HEK293 (cell line): ENCODE results near the gene ANKRD52.

ENCODE experiments used
- BCL11B ChIP-seq: fragments of 450-650 bp; formaldehyde crosslinking; IDR thresholded peaks from 2 replicates; pipeline ENCODE4 v1.5.1; 2016; ENCODE audit warnings: low read depth, missing biosample characterization, missing genetic modification characterization
- IKZF3 ChIP-seq: fragments of 450-650 bp; IDR thresholded peaks from 2 replicates; pipeline ENCODE4 v1.5.0; 2018; ENCODE audit warnings: missing biosample characterization, mild to moderate bottlenecking, missing genetic modification characterization, moderate library complexity
- KLF10 ChIP-seq: fragments of 450-650 bp; IDR thresholded peaks from 2 replicates; pipeline ENCODE4 v1.5.1; 2018; ENCODE audit warnings: missing biosample characterization, mild to moderate bottlenecking, missing genetic modification characterization
- PRDM1 ChIP-seq: fragments of 450-650 bp; formaldehyde crosslinking; IDR thresholded peaks from 2 replicates; pipeline ENCODE4; 2016; ENCODE audit warnings: missing biosample characterization, missing genetic modification characterization
- SCRT2 ChIP-seq: fragments of 450-650 bp; formaldehyde crosslinking; IDR thresholded peaks from 2 replicates; pipeline ENCODE4 v1.5.1; 2016; ENCODE audit warnings: missing biosample characterization, missing genetic modification characterization
- TCF7L2 ChIP-seq: IDR thresholded peaks from 2 replicates; pipeline ENCODE4 v1.6.1; 2011; ENCODE audit warnings: low read depth, mild to moderate bottlenecking, inconsistent platforms, low read length, moderate library complexity, borderline replicate concordance
- YY1 ChIP-seq: fragments of 450-650 bp; formaldehyde crosslinking; IDR thresholded peaks from 2 replicates; pipeline ENCODE4 v1.5.1; 2018; ENCODE audit warnings: missing biosample characterization, missing genetic modification characterization
- ZBTB7A ChIP-seq: fragments of 450-650 bp; formaldehyde crosslinking; IDR thresholded peaks from 2 replicates; pipeline ENCODE4 v1.5.1; 2016; ENCODE audit warnings: low read depth, missing biosample characterization, missing genetic modification characterization
- ZFP37 ChIP-seq: fragments of 450-650 bp; formaldehyde crosslinking; IDR thresholded peaks from 2 replicates; pipeline ENCODE4 v1.5.1; 2016; ENCODE audit warnings: missing biosample characterization, missing genetic modification characterization
- ZNF133 ChIP-seq: fragments of 450-650 bp; formaldehyde crosslinking; IDR thresholded peaks from 2 replicates; pipeline ENCODE4 v1.5.1; 2016; ENCODE audit warnings: missing biosample characterization, missing genetic modification characterization
- ZNF140 ChIP-seq: fragments of 450-650 bp; formaldehyde crosslinking; IDR thresholded peaks from 2 replicates; pipeline ENCODE4 v1.5.1; 2016; ENCODE audit warnings: missing biosample characterization, missing genetic modification characterization
- ZNF169 ChIP-seq: fragments of 450-650 bp; formaldehyde crosslinking; IDR thresholded peaks from 2 replicates; pipeline ENCODE4 v1.5.1; 2016; ENCODE audit warnings: missing biosample characterization, missing genetic modification characterization
- ZNF221 ChIP-seq: fragments of 450-650 bp; formaldehyde crosslinking; IDR thresholded peaks from 2 replicates; pipeline ENCODE4 v1.5.1; 2017; ENCODE audit warnings: missing biosample characterization, missing genetic modification characterization, borderline replicate concordance
- ZNF549 ChIP-seq: fragments of 450-650 bp; IDR thresholded peaks from 2 replicates; pipeline ENCODE4 v1.5.1; 2018; ENCODE audit warnings: missing biosample characterization, missing genetic modification characterization, mild to moderate bottlenecking, inconsistent platforms, moderate library complexity
- ZNF561 ChIP-seq: fragments of 450-650 bp; IDR thresholded peaks from 2 replicates; pipeline ENCODE4 v1.5.1; 2018; ENCODE audit warnings: missing biosample characterization, missing genetic modification characterization, borderline replicate concordance
- ZNF596 ChIP-seq: fragments of 450-650 bp; IDR thresholded peaks from 2 replicates; pipeline ENCODE4 v1.5.0; 2018; ENCODE audit warnings: missing biosample characterization, mild to moderate bottlenecking, missing genetic modification characterization, moderate library complexity
- ZNF624 ChIP-seq: fragments of 450-650 bp; formaldehyde crosslinking; IDR thresholded peaks from 2 replicates; pipeline ENCODE4 v1.5.1; 2017; ENCODE audit warnings: missing biosample characterization, missing genetic modification characterization
- ZNF626 ChIP-seq: fragments of 450-650 bp; sonication (Bioruptor Pico); formaldehyde crosslinking; IDR thresholded peaks from 2 replicates; pipeline ENCODE4 v1.5.1; 2018; ENCODE audit warnings: missing biosample characterization, missing genetic modification characterization, inconsistent platforms
- ZNF670 ChIP-seq: fragments of 450-650 bp; formaldehyde crosslinking; IDR thresholded peaks from 2 replicates; pipeline ENCODE4 v1.5.1; 2016; ENCODE audit warnings: missing biosample characterization, missing genetic modification characterization, low read depth
- ZNF677 ChIP-seq: fragments of 450-650 bp; IDR thresholded peaks from 2 replicates; pipeline ENCODE4 v1.5.0; 2018; ENCODE audit warnings: missing biosample characterization, mild to moderate bottlenecking, missing genetic modification characterization, moderate library complexity
- ZNF747 ChIP-seq: fragments of 450-650 bp; formaldehyde crosslinking; IDR thresholded peaks from 2 replicates; pipeline ENCODE4 v1.5.1; 2016; ENCODE audit warnings: missing biosample characterization, missing genetic modification characterization
- ZNF830 ChIP-seq: fragments of 450-650 bp; IDR thresholded peaks from 2 replicates; pipeline ENCODE4 v1.5.0; 2018; ENCODE audit warnings: missing biosample characterization, missing genetic modification characterization, low read depth, mild to moderate bottlenecking, moderate library complexity
- TF ChIP-seq, protein P1 (sequence below): fragments of 450-650 bp; formaldehyde crosslinking; IDR thresholded peaks from 2 replicates; pipeline ENCODE4 v1.5.1; 2017; ENCODE audit warnings: missing biosample characterization, missing genetic modification characterization
- TF ChIP-seq, protein P2 (sequence below): fragments of 450-650 bp; formaldehyde crosslinking; IDR thresholded peaks from 2 replicates; pipeline ENCODE4 v1.5.1; 2016; ENCODE audit warnings: missing biosample characterization, missing genetic modification characterization
- TF ChIP-seq, protein P3 (sequence below): fragments of 450-650 bp; formaldehyde crosslinking; IDR thresholded peaks from 2 replicates; pipeline ENCODE4 v1.5.1; 2017; ENCODE audit warnings: missing biosample characterization, missing genetic modification characterization
- TF ChIP-seq, protein P4 (sequence below): fragments of 450-650 bp; formaldehyde crosslinking; IDR thresholded peaks from 2 replicates; pipeline ENCODE4 v1.5.1; 2016; ENCODE audit warnings: missing biosample characterization, missing genetic modification characterization
- TF ChIP-seq, protein P5 (sequence below): fragments of 450-650 bp; formaldehyde crosslinking; IDR thresholded peaks from 2 replicates; pipeline ENCODE4 v1.5.1; 2017; ENCODE audit warnings: missing biosample characterization, missing genetic modification characterization
- TF ChIP-seq, protein P6 (sequence below): fragments of 450-650 bp; formaldehyde crosslinking; IDR thresholded peaks from 2 replicates; pipeline ENCODE4 v1.5.1; 2016; ENCODE audit warnings: missing biosample characterization, missing genetic modification characterization

ANKRD52 gene

DNA sequence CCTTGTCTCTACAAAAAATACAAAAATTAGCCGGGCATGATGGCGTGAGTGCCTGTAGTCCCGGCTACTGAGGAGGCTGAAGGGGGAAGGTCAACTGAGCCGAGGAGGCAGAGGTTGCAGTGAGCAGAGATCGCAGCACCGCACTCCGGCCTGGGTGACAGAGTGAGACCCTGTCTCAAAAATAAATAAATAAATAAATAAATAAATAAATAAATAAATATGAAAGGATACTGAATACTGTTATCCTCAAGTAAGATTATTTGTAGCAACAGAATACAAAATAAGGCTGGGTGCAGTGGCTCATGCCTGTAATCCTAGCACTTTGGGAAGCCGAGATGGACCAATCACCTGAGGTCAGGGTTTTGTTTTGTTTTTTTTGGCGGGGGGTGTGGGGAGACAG, 38.3 kb downstream of the ANKRD52 start (continued):
- peak; percentile 97; the same call in 1 of the 2 replicates for TF ChIP-seq ZNF140 (tag by site-specific recombination)
- no peak for TF ChIP-seq ZBTB7A (tag by site-specific recombination)
- TF ChIP-seq ZNF133 (tag by site-specific recombination) = no peak
- TF ChIP-seq BCL11B (tag by site-specific recombination) = no peak
- TF ChIP-seq, protein P1, sequence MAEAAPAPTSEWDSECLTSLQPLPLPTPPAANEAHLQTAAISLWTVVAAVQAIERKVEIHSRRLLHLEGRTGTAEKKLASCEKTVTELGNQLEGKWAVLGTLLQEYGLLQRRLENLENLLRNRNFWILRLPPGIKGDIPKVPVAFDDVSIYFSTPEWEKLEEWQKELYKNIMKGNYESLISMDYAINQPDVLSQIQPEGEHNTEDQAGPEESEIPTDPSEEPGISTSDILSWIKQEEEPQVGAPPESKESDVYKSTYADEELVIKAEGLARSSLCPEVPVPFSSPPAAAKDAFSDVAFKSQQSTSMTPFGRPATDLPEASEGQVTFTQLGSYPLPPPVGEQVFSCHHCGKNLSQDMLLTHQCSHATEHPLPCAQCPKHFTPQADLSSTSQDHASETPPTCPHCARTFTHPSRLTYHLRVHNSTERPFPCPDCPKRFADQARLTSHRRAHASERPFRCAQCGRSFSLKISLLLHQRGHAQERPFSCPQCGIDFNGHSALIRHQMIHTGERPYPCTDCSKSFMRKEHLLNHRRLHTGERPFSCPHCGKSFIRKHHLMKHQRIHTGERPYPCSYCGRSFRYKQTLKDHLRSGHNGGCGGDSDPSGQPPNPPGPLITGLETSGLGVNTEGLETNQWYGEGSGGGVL (tag by site-specific recombination) = no peak
- no peak for TF ChIP-seq ZNF626 (tag by site-specific recombination)
- no peak for TF ChIP-seq ZNF670 (tag by site-specific recombination)
- TF ChIP-seq, protein P2, sequence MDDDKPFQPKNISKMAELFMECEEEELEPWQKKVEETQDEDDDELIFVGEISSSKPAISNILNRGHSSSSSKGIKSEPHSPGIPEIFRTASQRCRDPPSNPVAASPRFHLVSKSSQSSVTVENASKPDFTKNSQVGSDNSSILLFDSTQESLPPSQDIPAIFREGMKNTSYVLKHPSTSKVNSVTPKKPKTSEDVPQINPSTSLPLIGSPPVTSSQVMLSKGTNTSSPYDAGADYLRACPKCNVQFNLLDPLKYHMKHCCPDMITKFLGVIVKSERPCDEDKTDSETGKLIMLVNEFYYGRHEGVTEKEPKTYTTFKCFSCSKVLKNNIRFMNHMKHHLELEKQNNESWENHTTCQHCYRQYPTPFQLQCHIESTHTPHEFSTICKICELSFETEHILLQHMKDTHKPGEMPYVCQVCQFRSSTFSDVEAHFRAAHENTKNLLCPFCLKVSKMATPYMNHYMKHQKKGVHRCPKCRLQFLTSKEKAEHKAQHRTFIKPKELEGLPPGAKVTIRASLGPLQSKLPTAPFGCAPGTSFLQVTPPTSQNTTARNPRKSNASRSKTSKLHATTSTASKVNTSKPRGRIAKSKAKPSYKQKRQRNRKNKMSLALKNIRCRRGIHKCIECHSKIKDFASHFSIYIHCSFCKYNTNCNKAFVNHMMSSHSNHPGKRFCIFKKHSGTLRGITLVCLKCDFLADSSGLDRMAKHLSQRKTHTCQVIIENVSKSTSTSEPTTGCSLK (tag by site-specific recombination) = no peak
- TF ChIP-seq ZNF624 (tag by site-specific recombination) = no peak
- no peak for TF ChIP-seq TCF7L2
- TF ChIP-seq ZFP37 = peak; percentile 65; the same call in 1 of the 2 replicates
- peak; percentile 62; the same call in 1 of the 2 replicates for TF ChIP-seq ZNF221 (tag by site-specific recombination)
- no peak for TF ChIP-seq ZNF830 (tag by site-specific recombination)
- TF ChIP-seq ZNF561 = no peak
- no peak for TF ChIP-seq IKZF3 (tag by site-specific recombination)
- TF ChIP-seq ZNF169 = no peak
- TF ChIP-seq YY1 (tag by site-specific recombination) = no peak
- no peak for TF ChIP-seq KLF10 (tag by site-specific recombination)
- no peak for TF ChIP-seq ZNF596 (tag by site-specific recombination)
- TF ChIP-seq ZNF747 (tag by site-specific recombination) = no peak
- TF ChIP-seq, protein P3, sequence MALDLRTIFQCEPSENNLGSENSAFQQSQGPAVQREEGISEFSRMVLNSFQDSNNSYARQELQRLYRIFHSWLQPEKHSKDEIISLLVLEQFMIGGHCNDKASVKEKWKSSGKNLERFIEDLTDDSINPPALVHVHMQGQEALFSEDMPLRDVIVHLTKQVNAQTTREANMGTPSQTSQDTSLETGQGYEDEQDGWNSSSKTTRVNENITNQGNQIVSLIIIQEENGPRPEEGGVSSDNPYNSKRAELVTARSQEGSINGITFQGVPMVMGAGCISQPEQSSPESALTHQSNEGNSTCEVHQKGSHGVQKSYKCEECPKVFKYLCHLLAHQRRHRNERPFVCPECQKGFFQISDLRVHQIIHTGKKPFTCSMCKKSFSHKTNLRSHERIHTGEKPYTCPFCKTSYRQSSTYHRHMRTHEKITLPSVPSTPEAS (tag by site-specific recombination) = no peak
- no peak for TF ChIP-seq PRDM1
- no peak for TF ChIP-seq SCRT2 (tag by site-specific recombination)
- TF ChIP-seq ZNF549 = no peak
- TF ChIP-seq, protein P4, sequence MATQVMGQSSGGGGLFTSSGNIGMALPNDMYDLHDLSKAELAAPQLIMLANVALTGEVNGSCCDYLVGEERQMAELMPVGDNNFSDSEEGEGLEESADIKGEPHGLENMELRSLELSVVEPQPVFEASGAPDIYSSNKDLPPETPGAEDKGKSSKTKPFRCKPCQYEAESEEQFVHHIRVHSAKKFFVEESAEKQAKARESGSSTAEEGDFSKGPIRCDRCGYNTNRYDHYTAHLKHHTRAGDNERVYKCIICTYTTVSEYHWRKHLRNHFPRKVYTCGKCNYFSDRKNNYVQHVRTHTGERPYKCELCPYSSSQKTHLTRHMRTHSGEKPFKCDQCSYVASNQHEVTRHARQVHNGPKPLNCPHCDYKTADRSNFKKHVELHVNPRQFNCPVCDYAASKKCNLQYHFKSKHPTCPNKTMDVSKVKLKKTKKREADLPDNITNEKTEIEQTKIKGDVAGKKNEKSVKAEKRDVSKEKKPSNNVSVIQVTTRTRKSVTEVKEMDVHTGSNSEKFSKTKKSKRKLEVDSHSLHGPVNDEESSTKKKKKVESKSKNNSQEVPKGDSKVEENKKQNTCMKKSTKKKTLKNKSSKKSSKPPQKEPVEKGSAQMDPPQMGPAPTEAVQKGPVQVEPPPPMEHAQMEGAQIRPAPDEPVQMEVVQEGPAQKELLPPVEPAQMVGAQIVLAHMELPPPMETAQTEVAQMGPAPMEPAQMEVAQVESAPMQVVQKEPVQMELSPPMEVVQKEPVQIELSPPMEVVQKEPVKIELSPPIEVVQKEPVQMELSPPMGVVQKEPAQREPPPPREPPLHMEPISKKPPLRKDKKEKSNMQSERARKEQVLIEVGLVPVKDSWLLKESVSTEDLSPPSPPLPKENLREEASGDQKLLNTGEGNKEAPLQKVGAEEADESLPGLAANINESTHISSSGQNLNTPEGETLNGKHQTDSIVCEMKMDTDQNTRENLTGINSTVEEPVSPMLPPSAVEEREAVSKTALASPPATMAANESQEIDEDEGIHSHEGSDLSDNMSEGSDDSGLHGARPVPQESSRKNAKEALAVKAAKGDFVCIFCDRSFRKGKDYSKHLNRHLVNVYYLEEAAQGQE (tag by site-specific recombination) = peak; percentile 87
- TF ChIP-seq, protein P5, sequence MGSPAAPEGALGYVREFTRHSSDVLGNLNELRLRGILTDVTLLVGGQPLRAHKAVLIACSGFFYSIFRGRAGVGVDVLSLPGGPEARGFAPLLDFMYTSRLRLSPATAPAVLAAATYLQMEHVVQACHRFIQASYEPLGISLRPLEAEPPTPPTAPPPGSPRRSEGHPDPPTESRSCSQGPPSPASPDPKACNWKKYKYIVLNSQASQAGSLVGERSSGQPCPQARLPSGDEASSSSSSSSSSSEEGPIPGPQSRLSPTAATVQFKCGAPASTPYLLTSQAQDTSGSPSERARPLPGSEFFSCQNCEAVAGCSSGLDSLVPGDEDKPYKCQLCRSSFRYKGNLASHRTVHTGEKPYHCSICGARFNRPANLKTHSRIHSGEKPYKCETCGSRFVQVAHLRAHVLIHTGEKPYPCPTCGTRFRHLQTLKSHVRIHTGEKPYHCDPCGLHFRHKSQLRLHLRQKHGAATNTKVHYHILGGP = no peak
- TF ChIP-seq, protein P6, sequence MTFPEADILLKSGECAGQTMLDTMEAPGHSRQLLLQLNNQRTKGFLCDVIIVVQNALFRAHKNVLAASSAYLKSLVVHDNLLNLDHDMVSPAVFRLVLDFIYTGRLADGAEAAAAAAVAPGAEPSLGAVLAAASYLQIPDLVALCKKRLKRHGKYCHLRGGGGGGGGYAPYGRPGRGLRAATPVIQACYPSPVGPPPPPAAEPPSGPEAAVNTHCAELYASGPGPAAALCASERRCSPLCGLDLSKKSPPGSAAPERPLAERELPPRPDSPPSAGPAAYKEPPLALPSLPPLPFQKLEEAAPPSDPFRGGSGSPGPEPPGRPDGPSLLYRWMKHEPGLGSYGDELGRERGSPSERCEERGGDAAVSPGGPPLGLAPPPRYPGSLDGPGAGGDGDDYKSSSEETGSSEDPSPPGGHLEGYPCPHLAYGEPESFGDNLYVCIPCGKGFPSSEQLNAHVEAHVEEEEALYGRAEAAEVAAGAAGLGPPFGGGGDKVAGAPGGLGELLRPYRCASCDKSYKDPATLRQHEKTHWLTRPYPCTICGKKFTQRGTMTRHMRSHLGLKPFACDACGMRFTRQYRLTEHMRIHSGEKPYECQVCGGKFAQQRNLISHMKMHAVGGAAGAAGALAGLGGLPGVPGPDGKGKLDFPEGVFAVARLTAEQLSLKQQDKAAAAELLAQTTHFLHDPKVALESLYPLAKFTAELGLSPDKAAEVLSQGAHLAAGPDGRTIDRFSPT (tag by site-specific recombination) = no peak
- no peak for TF ChIP-seq ZNF677 (tag by site-specific recombination)
